HG02642 (cell line): ENCODE data around the gene IFI16.
A peak's percentile ranks its signal among the peaks of the same experiment; 100 is the strongest.

Source experiments
- ATAC-seq: cut with Tn5 transposase; IDR thresholded peaks from one replicate; pipeline ENCODE4 v1.9.1; 2021; ENCODE audit warnings: mild to moderate bottlenecking; ENCODE audit not compliant: unreplicated experiment, poor library complexity

The IFI16 gene

DNA sequence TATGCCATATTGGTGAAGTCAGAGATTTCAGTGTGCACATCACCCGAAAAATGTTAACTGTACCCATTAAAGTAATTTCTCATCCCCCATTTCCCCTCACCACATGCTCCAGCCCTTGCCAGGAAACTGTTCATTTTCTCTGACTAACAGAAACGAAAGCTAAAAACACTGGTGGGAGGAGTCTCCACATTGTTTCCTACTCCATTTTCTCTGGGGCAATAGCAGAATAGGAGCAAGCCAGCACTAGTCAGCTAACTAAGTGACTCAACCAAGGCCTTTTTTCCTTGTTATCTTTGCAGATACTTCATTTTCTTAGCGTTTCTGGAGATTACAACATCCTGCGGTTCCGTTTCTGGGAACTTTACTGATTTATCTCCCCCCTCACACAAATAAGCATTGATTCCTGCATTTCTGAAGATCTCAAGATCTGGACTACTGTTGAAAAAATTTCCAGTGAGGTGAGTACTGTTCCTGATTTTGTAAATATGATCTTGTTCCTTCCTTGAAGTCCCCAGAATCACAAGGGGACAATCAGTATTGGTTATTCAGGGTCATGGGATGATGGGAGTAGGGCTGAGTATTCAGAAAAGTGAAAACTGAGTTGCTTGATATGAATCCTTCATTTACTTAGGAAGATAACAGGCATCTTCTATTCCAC lies at the start of gene IFI16:
Gene IFI16, plus strand, starts transcription at position 204 of the 658 bp plus-strand sequence. CDS start 4,774 bp downstream, outside the sequence.
- ATAC-seq: peak; percentile 72

DNA sequence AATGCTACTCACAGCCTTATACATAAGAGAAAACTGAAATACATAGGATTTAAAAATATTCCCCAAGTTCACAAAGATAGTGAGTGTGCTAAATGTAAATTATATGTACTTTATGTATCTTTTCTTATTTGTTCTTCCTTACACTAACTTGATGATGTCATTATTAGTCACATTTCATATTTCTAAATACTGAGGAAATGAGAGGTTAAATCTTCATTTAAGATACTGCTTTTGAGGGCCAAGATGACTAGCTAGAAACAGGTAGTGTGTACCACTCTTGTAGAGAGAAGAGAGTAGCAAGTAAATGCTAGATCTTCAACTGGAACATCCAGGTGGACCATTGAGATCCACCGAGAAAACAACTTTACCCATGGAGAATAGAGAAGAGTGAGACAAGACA lies 48.5 kb upstream of the IFI16 start:
- no peak for ATAC-seq

DNA sequence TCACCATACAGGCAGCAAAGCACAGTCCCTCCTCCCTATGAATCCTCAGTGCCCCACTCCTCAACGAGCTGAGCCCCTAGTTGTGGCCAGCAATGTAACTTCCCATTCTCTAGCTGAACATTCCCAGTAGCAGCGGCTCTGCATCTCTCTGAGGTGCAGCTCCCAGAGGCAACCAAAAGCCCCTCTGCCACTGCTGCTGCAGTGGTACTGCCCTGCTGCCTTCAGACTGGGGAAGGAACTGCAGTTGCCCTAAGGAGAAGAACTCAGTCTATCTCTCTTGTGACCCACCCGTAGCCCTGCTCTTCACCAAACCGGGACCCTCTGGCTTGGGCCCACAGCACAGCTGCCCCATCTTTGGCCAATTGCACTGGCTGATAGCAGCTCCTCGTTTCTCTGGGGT lies 46.7 kb upstream of the IFI16 start:
- no peak for ATAC-seq

DNA sequence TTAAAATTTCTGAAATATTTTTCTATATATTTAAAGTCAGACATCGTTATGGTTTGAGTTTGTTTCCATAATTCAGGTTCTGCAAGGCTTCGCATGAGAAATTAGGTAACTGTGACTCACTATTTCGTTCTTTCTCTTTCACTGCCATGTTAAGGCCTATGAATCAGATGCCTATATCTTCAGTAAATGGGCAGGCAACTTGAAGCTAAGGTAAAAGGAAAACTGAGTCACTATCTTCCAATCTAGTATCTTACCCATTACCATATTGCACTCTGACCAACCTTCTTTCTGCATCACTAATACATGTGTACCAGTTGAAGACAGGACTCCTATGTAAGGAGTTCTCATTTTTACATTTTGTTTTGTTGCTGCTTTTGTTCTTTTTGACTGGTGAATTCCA lies 40.5 kb upstream of the IFI16 start:
- no peak for ATAC-seq

DNA sequence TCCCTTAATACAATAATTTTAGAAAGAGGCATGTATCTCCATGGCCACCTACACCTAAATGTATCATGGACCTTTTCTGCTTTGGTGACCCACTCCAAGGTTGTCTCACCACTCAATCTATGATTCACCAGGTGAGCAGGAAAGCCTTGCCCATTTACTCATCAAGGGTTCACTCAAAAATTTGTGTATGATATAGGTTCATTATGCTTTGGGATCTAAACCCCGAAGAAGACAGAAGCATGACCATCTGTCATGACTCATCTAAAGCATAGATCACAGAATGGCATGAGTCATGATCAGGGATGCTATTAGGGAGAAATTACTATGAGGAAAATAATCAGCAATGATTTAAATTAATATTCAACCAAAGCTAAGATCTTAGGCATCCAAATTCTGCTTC lies 39.9 kb upstream of the IFI16 start:
- no peak for ATAC-seq

DNA sequence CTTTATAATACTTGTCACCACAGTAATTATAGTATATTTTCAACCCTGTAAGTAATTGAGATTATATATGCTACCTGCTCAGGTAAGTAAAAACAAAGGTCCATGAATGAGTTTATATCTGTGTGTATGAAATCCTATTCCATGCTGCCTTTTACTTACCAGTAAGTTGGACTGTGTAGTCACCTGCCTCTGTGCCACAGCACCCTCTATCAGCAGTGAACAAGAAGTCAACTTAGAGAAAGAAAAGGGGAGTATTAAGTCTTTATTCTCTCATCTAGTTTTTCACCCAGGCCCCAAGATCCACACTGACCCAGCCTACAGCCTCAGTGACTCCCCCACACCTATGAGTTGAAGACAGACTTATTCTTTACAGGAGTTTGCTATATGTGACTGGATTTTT lies 36.9 kb upstream of the IFI16 start:
- ATAC-seq: no peak

DNA sequence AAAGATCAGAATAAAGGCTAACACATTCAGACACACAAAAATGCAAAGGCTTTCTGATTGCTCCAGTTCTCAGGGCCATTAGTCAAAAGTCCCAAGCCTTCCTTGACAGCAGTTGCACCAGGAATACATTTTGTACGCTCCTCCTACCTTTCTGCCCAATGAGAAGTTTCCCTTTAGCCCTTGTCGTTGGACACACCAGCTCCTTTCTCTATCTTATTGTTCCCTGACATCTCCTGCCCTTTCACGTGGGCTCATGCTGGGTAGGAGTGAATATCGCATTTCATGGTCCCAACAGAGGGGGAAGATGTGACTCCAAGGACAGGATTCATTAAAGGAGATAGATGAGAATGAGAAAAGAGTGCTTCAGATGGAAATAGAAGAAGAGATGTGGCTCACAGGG lies 33.5 kb upstream of the IFI16 start:
- no peak for ATAC-seq

DNA sequence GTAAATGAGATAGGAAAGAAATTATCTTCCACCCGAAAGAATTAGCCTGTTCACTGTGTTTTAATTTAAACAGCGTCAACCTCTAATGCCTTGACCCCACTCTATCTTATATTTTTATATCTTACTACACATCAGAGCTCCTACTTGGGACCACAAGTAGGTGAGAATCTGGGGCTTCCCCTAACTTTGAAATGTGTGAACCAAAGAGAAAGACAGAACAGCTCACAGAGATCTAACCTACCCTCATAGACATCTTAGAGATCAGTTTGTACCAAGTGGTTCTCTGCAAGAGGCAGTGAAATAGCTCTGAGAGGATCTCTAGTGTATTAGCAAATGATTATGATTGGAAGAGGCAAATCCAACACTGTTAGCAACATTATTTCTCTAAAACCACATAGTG lies 31.0 kb upstream of the IFI16 start:
- no peak for ATAC-seq

DNA sequence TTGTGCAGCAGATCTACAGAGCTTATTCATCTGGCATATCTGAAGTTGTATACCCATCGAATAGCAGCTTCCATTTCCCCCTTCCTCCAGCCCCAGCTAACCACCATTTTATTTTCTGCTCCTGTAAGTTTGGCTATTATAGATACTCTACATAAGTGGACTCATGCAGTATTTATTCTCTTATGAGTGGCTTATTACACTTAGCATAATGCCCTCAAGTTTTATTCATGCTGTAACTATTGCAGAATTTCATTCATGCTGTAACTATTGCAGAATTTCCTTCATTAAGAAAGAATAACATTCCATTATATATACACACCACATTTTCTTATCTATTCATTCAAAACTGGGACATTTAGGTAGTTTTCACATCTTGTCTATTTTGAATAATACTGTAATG lies 30.5 kb upstream of the IFI16 start:
- ATAC-seq: no peak

DNA sequence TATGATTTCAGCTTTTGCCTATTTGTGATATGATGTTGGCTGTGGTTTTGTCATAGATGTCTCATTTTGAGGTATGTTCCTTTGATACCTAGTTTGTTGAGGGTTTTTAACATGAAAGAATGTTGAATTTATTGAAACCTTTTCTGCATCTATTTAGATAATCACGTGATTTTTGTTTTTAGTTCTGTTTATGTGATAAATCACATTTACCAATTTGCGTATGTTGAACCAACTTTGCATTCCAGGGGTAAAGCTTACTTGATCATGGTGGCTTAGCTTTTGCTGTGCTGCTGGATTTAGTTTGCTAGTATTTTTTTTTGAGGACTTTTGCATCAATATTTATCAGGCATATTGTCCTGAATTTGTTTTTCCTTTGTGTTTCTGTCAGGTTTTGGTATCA lies 26.5 kb upstream of the IFI16 start:
- no peak for ATAC-seq

DNA sequence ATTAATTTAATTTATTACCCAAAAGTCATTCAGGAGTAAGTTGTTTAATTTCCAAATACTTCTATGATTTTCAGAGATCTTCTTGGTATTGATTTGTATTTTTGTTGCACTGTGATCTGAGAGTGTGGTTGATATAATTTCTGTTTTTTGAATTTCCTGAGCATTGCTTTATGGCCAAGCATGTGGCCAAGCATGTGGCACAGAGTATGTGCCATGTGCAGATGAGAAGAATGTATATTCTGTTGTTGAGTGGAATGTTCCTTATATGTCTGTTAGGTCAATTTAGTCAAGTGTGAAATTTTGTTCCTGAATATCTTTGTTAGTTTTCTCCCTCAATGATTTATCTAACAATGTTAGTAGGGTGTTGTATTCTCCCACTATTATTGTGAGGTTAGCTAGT lies 25.3 kb upstream of the IFI16 start:
- no peak for ATAC-seq

DNA sequence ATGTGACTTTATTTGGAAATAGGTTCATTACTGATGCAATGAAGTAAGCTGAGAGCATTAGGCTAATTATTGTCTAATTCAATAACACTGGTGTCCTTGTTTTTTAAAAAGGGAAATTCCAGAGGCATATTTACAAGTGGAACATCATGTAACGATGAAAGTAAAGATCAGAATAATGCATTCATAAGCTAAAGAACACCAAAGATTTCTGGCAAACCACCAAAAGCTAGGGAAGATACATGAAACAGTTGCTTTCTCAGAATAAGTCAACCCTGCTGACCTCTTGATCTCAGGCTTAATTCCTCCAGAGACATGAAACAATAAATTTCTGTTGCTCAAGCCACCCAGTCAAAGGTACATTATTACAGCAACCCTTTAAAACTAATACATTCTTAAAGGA lies 20.3 kb upstream of the IFI16 start:
- no peak for ATAC-seq

DNA sequence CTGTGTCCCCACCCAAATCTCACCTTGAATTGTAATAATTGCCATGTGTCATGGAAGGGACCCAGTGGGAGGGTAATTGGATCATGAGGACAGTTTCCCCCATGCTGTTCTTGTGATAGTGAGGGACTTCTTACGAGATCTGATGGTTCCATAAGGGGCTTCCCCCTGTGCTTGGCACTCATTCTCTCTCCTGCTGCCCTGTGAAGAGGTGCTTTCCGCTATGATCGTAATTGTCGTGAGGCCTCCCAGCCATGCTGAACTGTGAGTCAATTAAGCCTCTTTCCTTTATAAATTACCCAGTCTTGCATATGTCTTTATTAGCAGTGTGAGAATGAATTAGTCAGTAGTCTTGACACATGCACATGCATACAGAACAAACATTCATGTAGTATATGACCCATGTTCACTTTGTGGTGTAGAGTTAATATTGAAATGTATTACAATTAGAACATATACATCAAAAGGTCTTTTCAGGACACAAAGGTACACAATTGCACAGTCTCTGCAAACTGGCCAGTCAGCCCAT lies 16.9 kb upstream of the IFI16 start:
- ATAC-seq: no peak

DNA sequence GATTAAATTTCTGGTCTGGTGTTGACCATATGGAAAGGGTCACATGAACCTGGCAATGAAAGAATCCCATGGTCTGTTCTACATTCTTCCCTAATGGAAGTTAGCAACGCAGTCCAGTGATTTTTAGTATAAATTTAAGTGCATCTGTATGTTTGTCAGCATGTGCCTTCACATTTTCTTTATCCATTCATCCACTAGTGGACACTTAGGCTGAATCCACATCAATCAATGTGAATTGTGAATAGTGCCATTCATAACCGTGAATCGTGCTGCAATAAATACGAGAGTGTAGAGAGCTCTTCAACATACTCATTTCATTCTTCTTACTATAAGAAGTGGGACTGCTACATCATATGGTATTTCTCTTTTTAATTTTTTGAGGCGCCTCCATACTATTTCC lies 12.7 kb upstream of the IFI16 start:
- no peak for ATAC-seq

DNA sequence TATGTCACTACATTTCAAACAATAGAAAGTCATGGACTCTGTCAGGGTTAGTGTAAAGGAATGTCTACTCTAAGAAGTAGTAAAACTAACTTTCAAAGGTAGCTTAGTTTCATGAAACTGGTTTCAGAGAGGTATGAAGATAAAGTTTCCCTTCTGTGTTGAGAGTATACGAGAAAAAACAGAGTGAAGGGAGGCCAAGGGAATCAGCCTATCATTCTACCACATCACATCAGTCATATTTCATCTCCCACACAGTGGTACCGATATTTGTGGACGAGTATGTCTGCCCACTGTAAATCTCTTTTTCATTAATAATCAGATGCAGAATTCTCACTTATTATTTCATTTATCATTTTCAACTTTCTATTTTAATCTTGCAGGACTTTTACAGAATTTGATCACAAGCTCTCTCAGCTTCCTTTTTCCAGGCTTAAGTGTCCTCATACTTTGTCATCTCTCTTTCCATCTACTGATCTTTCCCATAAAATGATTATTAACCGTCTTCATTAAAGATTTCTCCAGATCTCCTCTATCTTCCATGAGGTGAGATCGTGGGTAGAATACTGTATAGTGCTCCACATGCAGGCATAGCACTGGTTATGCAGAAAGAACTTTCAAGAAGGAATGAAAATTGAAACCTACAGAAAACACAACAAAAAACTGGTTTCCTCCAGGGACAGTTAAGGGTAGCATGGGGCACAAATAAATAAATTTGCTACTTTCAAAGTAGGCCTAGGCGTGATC lies 11.5 kb upstream of the IFI16 start:
- ATAC-seq: peak; percentile 26

DNA sequence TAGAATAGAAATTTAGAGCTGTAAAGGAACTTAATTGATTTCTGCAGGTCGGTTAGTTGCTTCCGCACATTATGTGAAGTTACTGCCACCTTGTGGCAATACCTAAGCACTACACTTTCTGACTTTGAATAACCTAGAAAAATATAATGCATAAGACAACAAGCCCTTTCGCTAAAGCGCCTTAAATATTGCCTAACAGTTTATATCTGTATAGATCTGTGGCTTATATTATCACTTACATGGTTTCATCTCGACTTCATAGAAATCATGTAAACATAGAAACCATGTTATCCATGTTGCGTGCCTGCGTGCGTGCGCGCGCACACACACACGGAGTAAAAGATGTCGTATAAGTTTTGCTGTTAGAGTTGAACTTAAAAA lies 10.9 kb upstream of the IFI16 start:
- peak; percentile 46 for ATAC-seq

DNA sequence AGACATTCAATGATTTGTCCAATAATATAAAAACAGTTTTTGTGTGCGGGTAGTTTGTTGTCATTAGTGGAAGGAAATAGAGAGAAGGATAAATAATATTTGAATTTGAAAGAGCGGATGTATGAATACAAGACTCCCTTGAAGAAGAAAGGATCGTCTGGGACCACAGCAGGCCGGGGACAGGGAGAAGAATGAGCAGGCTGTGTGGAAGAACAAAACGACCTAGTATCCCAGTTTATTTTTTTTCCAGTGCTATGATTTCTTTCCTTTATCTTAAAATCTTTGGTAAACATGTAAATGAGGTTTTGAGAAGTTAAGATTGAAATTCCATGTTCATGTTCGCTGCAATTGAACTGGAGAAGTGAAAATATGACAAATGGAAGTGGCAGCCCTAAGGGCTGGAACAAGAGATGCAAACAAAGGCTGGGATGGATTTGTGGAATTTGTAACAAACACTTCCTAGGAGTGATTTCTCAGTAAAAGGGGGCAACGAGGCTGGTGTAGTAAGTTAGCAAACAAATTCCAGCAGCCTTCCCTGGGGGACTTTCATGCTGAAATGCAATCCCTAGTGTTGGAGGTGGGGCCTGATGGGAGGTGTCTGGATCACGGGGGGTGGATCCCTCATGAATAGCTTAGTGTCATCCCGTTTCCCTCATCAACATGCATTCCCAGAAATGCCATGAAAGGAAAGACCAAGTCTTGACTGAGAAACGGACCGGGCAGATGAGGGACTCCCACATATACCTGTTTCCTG lies 10.2 kb upstream of the IFI16 start:
- no peak for ATAC-seq

DNA sequence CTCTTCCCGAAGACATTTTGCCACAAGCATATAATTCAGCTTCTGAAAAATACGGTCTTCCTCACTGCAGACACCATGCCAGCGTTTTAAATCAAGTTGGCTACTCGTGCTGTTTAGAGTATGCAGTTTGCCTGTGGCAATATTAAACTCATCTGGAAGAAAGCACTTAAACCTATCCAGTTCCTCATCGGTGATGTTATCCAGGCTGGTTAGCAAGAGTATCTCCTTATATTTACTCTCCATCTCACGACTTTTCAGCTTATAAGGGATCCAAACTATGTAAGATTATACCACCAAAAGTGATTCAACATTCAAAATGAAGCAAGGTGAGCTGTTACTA lies 9.7 kb upstream of the IFI16 start:
- ATAC-seq: no peak

DNA sequence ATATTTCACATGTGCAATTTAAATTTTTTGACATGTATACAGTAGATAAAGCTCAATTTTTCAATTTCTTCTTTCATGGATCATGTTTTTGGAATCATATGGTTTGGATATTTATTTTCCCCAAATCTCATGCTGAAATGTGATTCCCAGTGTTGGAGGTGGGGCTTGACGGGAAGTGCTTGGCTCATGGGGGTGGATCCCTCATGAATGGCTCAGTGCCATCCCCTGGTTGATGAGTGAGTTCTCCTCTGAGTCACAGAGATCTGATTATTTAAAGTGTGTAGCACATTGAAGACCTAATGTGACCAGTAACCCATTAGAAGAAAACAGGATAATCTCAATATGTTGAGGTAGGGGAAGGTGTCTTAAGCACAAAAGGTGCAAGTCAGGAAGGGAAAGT lies 9.1 kb upstream of the IFI16 start:
- ATAC-seq: no peak

DNA sequence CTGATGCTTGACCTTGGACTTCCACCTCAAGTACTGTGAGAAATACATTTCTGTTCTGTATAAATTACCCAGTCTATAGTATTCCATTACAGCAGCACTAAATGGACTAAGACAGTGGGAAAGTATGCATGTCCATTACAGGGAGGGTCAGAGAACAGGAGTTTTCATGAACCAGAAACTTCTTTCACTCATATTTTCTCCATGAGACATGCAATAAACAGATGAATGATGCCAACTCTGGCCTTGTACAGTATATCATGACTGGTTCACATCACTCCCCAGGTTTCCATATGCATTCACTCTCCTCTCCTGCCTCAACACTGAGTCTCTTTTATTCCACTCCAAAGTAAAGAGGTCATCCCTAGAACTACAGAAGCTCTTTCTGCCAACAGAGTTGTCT lies 4.5 kb upstream of the IFI16 start:
- ATAC-seq: no peak

DNA sequence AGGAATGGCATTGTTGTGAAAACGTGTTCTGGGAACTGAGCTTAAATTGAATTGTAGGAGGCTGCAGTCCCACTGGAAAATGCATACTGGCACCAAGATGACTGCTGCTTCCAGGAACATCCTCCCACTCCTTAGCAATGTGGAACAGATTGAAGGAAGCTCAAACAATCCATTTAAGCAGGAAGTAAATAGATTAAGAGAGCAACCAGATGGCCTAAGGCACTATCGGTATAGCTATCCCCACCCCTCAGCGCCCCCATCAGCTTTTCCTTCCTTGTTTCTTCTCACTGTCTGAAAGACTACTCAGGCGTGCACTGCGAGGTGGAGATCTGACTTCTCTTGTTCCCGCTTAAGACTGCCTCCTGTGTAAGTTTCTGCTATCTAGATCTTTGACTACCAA lies 4.0 kb upstream of the IFI16 start:
- no peak for ATAC-seq
